Measurements from ENCODE around the gene PPP2R5E. TPM values are rescaled to one million over a fixed set of nuclear protein-coding genes. Genes with fewer than 3 reads are reported as not detected.
"Not testable (repeated sequence)": the region's sequence is repeated elsewhere in the genome, so short reads cannot be mapped to it uniquely, and the experiment has no call there.

Gene PPP2R5E
- total RNA-seq, 1 donor from 2014 or later, result 46.1 TPM

DNA sequence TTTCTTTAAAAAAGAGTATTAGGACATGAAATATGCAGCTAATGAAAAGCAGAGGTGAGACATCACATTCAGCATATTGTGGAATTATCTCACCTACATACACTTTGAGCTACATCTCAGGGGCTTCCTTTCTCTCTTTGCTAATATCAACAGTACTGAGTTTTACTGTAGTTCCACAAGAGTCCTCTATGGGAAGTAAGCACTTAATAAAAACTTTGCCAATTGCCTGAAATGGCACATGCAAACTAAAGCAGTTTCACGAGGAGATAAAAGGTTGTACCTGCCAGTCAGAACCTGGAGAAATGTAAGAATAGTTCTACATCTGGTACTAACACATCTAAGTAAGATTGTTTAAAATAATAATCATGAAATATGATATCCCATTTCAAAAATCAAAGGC, 150.9 kb downstream of the PPP2R5E start:
- intact Hi-C loops (cut with micrococcal nuclease), result no loop called here

DNA sequence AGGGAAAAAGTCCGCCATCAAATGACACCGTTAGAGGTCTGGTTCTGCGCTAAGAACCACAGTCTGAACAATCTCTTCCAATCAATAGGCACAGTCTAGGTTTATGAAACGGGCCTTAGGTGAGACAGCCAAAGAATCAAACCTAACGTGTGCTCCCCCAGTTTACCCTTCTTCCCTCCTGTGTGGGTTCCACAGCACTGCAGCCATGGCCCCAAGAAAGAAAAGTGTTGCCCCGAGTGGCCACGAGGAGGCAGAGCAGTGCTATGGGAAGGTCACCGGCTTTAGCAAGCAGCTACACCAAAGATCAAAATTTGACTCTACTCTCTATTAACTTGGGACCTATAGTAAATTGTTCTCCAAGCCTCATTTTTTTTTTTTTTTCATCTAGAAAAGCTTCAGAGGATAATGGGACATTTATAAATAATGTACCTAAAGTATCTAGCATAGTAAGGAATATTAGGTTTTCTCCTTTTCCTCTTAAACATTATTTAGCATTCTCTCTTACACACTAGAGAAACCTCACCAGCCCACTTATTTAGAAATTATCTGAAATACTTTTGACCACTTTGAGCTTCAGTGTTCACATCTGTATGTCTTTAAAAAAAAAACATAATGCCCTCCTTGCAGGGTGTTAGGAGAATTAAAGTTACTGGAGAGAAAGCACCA, 154.3 kb downstream of the PPP2R5E start:
- intact Hi-C loops (cut with micrococcal nuclease), result loop anchor here (1.0 to 5.0 kb wide), 5 partner anchors 48 to 382 kb away; partner anchors contain the start of gene PPP2R5E

DNA sequence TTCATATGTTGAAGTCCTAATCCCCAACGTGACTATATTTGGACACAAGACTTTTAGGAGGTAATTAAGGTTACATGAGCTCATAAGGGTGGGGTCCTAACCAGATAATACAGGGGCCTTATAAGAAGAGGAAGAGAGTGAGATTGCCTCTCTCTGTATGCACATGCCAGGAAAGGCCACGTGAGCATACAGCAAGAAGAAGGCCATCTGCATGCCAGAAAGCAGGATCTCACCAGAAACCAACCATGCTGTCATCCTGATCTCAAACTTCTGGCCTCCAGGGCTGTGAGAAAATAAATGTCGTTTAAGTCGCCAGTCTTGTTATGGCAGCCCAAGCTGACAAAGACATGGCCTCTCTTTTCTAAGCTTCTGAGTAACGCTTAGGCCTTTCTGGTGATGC, 155.5 kb downstream of the PPP2R5E start:
- intact Hi-C loops (cut with micrococcal nuclease), result loop anchor here (2.0 to 5.0 kb wide), 4 partner anchors 50 to 383 kb away; partner anchors contain the start of gene PPP2R5E

DNA sequence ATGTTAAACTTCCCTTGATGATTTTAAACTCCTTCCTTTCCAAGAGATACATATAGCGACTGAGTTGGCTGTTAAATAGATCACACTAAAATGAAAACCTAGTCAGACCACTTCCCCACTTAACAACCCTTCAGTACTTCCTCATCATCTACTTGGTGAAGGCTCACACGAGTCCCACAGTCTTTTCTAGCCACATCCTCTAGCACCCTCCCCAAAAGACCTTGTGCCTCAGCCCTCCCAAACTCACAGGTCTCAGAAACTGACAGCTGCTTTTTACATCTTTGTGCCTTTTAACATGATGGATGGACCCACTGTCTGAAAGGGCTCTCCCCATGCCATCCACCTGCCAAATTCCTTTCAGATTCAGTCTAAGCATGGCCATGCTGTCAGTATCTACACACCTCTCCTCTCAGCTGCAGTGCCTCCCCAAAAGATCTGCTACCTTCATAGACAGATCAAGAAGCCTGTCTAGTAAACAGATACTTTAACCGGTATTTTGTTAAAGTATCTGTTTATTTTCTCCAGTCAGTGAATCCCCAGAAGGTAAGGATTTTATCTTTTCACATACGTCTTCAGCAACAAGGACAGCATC, 159.3 kb downstream of the PPP2R5E start:
- intact Hi-C loops (cut with micrococcal nuclease), result no loop called here

DNA sequence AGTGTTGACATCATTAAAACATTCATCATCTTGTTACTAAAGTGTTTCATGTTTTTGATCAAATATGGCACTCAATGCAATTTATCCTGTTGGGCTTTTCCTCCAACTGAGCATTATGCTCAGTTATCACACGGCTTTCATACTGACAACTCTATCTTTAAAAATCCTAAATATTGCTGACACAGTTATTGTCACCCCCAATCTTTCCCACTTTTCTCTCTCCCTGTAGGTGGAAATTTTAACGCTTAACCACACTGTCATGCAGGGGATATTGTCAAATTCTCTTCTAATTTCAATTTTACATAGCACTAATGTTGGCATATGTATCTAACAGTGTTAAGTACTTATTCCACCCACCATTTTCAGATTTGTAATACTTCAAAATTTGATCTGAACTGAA, 164.7 kb downstream of the PPP2R5E start:
- intact Hi-C loops (cut with micrococcal nuclease), result no loop called here

DNA sequence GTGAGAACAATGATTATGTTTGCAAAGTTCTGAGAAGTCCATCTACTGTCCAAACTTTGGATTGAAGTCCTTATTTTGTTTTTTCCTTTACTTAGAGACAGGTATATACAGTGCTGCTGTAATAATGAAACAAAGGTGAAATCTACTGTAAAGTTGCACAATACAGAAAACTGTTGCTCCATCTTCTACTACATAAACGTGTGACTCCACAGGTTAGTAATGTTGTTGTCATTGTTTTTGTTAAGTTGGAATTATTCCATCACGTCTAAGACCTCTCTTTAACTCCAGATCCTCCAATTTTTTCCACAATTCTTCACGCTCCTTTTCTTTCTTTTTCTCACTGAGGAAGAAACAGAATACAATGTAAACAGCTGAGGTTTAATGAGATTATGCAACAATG, 167.4 kb downstream of the PPP2R5E start:
- intact Hi-C loops (cut with micrococcal nuclease), result no loop called here

DNA sequence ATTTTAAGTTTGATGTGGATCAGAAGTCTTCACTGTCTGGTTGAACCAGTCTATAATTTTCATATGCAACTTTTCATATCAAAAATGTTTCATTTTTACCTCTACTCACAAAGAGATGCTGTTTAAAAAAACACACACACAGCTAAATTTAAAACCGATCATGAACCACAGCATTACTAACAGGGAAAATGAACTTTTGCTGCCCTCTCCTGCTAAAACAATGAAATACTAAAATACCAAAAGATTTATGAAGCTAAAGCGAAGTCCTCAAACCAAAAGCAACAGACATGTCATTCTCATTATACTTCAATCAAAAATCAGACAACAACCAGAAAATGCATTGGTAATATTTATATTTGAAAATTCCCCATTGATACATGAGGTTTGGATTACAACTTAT, 171.6 kb downstream of the PPP2R5E start:
- intact Hi-C loops (cut with micrococcal nuclease), result not testable (repeated sequence)

DNA sequence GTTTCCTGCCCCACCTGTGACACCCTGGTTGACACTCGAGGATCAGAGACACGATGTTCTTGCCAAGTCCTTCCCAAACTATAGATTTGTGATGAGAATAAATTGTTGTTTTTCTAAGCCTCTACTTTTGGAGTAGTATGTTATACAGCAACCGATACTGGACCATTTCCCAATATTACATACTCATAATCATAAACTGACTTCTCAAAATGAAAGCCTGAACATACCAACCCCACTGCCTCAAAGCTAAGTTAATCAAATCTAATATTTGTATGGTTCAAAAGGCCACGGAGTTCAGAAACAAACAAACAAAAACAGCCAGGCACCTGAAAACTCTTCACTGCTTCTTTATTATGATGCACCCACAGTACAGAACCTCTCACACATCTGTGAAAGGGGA, 172.1 kb downstream of the PPP2R5E start:
- intact Hi-C loops (cut with micrococcal nuclease), result no loop called here

DNA sequence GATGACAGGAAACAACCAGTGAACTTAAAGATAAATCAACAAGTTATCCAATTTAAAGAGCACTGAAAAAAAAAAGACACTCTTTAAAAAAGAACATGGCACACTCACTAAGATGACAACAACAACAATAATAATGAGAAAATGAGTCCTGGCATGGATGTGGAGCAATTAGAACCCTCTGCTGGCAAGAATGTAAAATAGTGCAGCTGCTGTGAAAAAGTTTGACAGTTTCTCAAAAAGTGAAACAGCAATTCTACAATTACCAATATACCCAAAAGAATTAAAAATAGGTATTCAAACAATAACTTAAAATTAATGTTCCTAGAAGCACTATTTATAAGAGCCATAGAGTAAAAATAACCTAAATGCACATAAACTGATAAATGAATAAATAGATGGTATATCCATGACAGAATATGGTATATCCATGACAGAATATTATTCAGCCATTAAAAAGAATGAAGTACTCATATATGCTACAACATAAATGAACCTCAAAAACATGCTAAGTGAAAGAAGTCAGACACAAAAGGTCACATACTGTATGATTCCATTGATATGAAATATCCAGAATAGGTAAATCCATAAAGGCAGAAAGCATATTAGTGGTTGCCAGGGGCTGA, 175.3 kb downstream of the PPP2R5E start:
- intact Hi-C loops (cut with micrococcal nuclease), result no loop called here

DNA sequence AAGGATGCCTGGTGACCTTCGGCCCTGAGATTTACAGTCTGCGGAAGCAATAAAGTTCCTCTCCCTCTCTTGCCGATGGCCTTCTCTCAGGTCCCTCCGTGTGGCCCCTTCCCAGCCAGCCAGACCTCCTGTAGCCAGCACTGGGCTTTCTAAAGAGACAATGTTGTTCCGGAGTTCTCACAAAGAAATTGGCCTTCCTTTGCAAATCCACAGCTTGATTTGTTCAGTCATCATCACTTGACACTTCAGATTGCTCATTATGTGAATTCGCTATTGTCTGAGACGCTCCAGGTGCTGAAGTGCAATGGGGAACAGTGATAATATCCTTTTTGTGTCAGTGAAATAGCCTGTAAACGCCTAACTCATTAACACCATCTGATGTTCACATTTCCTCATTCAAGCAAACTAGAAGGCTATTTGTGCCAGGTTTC, 180.8 kb downstream of the PPP2R5E start:
- intact Hi-C loops (cut with micrococcal nuclease), result no loop called here

DNA sequence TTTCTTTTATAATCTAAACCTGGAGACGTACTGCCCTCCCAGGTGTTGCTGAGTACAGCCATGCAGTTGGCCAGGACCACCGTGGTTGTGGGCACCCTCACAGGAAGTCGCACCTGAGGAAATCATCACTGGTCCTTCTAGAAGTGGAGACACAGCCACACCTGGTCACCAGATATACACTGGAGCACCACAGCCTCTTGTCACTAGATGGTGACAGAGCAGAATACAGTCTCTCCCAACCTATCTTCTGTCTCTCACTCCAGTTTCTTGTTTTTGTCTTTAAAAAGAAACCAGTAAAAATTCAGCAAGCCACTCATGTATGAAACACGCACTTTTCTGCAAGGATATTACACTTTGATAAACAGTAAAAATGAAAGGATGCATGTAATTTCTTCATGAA, 181.4 kb downstream of the PPP2R5E start:
- intact Hi-C loops (cut with micrococcal nuclease), result no loop called here

DNA sequence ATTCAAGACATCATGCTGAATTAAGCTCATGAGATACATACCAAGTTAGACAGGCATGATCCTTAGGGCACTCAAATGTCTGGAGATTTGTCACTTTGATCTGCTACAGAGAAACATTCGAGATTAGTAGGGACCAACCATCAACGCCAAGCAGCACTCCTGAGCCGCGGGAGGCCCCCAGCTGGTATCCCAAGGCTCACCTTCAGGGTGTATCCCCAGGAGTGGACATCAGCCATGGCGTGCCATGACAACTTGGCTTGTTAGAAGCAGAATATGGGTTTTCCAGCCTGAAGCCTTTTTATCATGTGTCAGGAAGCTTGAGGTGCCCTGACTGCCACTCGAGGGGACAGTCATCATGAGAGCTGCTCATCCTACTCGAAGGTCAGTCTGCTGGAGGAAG, 185.3 kb downstream of the PPP2R5E start:
- intact Hi-C loops (cut with micrococcal nuclease), result no loop called here

DNA sequence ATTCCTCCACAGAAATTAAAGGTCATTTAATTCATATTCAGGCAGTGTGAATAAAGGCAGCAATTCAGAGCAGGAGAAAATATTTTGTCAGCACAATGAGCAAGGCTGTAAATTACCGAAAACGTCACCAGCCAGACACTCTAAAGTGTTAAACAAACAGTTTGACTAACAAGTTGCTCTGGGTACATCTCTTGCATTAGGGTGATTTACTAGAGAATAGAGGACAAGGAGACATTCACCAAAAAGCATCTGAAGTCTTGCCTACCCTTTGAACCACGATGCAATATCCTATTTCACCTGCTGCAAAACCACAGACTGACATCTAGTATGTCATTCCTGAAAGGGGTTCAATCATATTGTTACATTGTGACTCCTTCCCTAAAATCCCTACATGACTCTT, 197.4 kb downstream of the PPP2R5E start:
- intact Hi-C loops (cut with micrococcal nuclease), result no loop called here

DNA sequence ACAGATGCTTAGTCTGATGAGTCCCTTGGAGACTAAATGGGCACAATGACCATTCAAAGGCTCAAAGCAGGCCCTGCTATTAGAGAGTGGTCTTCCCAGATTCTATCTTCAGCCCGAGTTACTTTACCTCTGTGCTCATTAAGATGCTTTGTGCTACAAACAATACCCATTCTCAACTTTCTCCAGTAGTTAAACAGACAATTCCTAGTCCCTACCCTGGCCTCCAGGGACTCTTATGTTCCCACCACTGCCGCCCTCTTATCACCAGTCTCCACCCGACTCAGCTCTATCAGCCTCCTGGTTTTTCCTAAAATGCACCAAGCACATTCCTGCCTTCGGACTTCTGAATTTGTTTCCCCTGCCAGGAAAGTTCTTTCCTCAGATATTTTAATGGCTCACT, 198.8 kb downstream of the PPP2R5E start:
- intact Hi-C loops (cut with micrococcal nuclease), result no loop called here

DNA sequence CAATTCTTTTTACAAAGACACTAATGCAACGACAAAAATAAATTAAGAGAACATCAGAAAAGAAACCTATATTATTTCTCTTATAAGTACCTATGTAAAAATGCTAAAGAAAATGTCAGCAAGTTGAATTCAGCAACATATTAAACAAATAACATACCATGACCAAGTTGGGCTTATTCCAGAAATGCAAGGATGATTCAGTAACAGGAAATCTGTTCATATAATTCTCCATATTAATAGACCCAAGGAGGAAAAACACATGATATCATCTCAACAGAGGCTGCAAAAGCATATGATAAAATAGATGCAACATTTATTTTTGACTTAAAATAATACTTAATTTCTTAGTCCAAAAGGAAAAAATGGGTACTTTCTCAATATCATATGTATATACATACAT, 199.3 kb downstream of the PPP2R5E start:
- intact Hi-C loops (cut with micrococcal nuclease), result no loop called here

DNA sequence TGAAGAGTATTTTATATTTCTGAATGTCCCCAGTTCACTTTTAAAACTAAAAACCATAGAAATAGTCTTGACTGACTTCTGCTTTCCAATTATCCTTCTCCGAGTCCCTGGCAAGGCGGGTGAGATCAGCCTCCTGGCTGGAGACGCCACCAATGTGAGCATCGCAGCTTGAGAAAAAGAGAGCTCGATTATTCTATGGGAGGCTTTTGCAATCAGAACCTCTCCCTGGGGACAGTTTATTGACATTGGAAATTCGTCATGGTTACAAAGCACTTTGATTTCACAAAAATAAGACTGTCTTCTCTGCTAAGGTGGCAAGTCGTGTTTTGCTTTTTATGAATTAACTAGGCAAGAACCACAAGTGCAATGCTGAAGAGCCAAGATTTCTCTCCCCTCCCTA, 200.8 kb downstream of the PPP2R5E start:
- intact Hi-C loops (cut with micrococcal nuclease), result no loop called here

DNA sequence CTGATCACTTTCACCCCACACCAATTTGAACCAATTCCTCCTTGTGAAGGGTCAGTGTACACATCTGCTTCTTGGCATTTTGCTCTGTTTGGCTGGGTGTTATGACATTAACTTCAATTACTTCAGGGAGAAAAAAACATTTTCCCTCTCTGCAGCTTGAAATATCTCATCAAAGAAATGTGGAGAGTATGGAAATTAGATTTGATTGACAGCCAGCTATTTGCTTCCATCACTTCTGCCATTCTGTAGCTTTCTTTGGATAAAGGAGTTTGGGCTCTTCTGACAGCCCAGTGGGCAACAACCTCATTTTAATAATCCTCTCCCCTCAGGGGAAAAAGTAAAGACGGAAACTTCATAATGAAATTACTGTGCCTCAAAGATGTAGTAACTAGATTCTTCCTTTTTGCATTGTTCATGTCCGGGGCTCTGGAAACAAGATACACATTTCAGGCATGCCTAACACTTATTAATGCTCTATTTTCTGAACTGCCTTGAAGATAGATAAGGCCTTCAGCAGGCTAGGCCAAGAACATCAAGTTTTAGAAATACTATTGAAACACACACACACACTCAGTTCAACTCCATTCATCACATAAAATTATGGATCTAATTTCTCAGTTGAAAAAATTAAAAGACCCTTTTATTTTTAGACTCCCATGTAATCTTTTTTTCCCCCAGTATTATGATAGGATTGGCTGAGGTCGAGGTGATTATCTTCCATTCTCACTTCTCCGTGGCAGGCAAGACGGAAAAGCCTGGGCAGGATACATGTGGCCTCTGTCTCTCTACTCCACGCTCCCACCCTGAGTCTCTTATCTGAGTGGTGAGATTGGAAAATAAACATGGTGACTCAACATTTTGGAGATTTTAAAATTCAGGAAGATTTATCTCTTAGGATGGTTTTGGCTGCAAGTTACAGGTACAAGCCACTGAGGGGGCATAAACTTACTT, 214.1 kb downstream of the PPP2R5E start:
- intact Hi-C loops (cut with micrococcal nuclease), result no loop called here

DNA sequence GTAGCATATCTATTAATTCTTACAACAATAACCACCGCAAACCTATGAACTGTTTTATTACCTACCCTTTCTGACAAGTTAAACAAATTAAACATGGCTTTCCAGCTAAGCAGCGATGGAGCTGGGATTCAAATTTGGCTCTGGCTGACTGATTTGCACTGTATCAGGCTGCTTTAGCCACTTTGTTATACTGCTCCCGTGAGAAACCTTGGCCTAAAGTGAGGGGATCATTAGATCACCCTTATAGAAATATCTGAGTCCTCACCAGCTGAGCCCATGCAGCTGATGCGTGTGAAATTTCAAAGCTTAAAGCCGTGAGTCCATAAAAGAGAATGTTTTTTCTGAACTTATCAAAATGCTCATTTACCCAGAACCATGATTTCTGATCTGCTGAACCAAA, 216.3 kb downstream of the PPP2R5E start:
- intact Hi-C loops (cut with micrococcal nuclease), result no loop called here

DNA sequence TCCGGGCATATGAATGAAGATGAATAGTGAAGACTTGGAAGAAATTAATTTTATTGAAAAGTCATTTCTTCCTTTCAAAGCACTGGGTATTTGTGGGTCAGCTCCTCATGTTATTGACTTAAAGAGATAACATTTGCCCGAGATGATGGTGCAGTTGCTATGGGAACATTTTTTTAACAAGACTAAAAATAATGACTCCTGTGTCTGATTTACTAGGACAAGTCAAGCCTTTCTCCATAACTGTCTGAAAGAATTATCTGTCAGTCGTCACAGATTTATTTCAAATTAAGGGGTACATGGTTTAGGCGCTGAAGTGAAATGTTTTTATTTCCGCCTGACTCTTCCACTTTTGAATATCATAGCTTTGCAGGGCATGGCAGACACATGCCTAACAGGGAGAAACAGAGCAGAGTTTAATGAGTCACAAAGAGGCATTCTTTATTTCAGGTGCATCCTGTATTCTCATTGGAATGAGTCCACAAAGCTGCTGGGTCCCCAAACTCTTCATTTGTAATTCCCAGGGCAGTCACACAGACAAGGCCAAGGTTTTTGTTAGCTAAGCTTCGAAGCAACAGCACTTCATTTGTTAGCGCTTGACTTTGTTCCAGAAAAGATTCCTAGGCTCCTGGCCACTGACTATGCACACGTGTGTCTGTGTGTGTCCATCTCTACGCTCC, 220.1 kb downstream of the PPP2R5E start:
- intact Hi-C loops (cut with micrococcal nuclease), result no loop called here

DNA sequence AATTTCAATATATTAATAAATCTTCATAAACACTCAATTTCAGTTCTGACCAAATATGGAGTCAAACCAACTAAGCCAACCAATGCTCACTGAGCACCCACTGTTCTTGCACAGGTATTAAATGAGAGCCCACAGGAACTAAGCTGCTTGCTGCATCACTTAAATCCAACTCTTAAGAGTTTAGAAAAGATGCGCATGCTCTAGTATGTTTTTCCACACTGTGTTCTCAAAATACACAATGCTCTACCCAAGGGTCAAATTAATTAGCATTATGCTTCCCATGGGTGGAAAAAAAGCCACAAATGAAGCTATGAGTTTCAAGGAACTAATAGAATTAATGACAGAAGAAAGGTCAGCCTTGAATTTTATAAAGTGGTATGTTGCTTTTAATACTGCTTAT, 220.7 kb downstream of the PPP2R5E start:
- intact Hi-C loops (cut with micrococcal nuclease), result no loop called here

Measured in T-helper 2 cell treated with Interferon-gamma antibody and Interleukin-4, amounts not matched to agents 100 ng/mL and 5 ng/mL, for 36 hours (primary cell).